CD4-positive, alpha-beta T cell treated with Interferon gamma for 1 hour (primary cell): ENCODE measurements around the gene PDE2A.

Experiments
- DNase-seq: peaks from one replicate; pipeline ENCODE4 v3.0.0-alpha.2; 2020

The PDE2A gene

DNA sequence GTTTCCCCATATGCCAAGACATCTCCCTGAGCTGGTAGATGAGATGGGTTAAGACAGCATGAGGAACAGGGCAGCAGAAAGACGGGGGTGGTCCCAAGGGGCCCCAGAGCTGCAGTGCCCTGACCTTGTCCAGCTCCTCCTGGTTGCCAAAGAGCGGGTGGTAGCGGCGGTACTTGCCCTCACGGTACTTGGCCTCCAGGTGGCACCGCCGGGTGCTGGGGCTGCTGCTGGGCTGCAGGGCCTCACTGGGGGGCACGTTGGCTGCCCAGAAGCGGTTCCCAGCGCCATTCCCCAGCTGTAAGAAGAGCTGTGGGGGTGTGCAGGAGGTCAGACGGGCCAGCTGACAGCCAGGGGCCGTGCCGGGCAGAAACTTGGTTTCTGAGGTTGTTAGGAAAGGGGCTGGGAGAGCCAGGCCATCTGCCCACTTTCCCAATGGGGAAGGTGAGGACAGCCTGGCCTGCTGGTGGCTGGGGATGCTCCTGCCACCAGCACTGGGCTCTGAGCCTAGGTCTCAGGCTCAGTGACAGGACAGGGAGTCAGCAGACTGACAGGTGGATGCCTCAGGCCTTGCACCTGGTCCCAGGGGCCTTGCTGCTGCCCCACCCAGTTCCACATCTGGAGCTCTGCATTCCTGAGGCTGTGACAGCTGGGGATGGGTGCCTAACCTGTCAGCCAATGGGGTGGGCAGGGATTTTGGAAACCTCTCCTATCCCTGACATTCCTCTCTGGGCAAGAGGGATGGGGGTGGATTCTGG, 30.0 kb upstream of the PDE2A start:
- DNase-seq, result no peak

- no peak for DNase-seq
These were observed 29.2 kb upstream of the PDE2A start for GRCh38 chr11:72703267-72704008.

GRCh38 chr11:72702577-72703241, 28.5 kb upstream of the PDE2A start:
- no peak for DNase-seq

GRCh38 chr11:72702096-72702495, 27.9 kb upstream of the PDE2A start:
- no peak for DNase-seq

- no peak for DNase-seq
These were observed 27.2 kb upstream of the PDE2A start for GRCh38 chr11:72701466-72701865.

GRCh38 chr11:72700146-72700545, 25.9 kb upstream of the PDE2A start:
- no peak for DNase-seq

DNA sequence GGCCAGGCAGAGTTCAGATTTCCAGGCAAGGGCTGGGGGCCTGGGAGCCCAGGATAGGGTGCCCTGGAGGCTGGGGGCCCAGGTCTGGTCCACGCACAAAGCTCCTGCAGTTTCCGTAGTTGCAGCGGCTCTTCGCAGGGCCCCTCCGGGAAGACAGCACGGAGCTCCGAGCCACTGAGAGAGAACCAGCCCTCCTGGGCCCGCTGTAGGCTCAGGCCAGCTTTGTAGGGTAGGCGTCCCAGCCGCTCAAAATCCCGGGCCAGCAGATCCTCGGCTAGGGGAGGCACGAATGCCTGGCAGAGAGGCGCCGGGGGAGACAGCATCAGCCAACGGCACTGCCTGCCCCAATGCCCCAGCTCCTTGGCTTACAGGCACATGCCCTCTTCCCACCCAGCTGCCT, 23.6 kb upstream of the PDE2A start:
- DNase-seq, result no peak

DNA sequence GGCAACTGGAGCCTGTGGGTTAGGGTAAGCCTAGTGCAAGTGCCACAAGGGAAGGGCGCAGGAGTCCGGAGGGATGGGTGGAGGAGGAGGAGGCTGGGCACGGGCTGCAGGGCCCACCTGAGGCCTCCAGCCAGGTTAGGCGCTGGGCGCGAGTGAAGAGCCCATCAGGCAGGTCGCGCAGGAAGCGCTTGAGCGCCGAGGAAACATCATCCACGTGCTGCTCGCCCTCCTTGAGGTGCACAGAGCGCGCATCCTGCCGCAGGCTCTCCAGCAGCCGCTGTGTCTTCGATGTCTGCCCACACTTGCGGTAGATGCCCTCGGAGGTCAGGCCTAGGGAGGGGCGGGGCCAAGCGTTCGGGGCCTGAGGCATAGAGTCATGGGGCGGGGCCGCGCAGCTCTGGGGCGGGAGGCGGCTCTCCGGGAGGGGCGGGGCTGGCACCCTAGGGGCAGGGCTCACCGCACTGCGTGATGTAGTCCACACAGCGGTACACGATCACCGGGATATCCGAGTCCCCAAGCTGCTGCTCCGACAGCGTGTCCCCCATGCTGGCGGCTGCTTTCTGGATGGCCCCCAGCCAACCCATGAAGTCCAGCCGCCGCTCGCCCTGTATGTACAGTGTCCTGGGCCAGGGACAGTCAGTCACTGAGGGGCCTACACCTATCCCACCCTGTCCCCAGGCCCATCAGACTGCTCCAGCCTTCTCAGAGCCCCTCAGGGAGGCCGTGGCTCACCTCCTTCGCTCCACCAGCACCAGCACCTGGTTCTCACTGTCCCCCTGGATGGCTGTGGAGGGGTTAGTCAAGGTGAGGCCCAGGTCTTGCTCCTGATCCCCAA, 22.9 kb upstream of the PDE2A start:
- no peak for DNase-seq

GRCh38 chr11:72695354-72695753, 21.1 kb upstream of the PDE2A start:
- no peak for DNase-seq

GRCh38 chr11:72693271-72693968, 19.2 kb upstream of the PDE2A start:
- no peak for DNase-seq

GRCh38 chr11:72692498-72693237, 18.4 kb upstream of the PDE2A start:
- no peak for DNase-seq

- no peak for DNase-seq
These were observed 15.9 kb upstream of the PDE2A start for GRCh38 chr11:72690166-72690565.

DNA sequence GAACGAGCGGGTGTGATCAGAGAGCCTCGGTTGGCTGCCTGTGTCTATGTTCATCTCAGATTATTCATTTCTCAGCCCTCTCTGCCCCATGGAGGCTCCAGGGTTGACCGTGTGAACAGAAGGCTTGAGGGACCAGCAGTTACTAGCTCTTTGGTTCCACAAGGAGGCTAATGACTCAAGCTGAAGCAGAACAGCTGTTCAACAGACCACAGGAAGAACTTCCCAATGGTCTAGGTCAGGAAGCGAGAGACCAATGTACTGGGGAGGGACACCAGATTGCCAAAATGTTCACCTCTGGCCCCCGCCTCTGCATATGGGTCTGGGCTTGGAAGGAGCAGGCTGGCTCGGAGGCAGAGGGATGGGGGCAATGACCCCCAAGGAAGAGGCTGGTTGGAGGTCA, 14.7 kb upstream of the PDE2A start:
- DNase-seq, result no peak

DNA sequence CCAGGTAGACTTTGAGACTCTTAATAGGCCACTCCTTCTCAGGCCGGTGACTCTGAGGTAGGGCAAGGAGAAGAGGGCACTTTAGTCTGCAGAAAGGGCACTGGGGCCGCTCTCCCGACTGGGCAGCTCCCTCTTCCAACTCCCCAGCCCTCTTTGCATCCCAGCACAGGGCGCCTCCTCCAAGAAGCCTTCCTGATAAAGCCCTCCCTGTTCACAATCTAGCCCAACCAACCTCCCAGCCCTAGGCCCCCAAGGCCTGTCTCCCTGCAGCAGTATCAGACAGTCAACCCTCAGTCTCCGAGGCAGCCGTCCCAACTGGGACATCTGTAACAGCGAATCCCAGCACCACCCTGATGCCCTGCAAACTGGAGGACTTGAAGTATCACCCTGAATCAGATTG, 14.3 kb upstream of the PDE2A start:
- no peak for DNase-seq

GRCh38 chr11:72687326-72687725, 13.1 kb upstream of the PDE2A start:
- DNase-seq, result no peak

GRCh38 chr11:72686639-72687220, 12.5 kb upstream of the PDE2A start:
- no peak for DNase-seq

DNA sequence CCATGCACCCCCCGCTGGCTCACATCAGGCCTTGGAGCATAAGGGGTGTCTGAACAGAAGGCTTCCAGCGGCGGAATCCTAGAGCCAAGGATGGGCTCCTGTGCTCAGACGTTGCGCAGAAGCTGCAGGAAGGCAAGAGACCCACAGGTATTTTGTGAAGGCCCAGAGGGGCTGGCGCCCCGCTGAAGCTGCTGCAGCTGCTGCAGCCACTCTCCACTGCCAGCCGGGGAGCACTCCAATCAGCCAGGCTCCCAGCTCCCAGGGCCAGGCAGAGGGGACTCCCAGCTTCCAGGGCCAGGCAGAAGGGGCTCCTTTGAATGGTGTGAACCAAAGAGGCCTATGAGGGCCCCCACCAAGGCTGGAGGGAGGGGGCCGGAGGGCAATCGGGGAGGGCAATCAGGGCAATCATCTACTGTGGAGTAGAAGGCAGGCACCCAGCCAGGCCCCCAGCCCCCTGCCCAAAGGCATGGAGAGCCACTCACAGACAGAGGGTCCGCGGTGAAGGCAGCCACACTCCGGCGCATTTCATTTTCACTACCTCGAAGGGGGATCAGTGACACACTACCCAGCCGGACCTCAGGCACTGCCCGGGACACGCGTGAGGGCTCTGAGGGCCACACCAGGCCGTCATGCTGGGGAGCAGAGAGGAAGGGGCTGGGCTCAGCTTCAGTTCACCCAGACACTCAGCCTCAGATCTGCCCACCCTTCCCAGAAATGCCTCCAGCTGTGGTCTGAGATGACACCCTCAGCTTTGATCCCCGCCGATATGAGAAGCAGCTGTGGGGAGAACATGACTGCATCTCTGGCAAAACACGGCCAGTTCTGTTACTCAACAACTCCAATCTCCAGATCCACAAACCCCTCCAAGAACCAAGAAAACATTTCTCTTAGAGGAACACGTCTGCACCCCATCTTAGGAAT, 11.6 kb upstream of the PDE2A start:
- no peak for DNase-seq

DNA sequence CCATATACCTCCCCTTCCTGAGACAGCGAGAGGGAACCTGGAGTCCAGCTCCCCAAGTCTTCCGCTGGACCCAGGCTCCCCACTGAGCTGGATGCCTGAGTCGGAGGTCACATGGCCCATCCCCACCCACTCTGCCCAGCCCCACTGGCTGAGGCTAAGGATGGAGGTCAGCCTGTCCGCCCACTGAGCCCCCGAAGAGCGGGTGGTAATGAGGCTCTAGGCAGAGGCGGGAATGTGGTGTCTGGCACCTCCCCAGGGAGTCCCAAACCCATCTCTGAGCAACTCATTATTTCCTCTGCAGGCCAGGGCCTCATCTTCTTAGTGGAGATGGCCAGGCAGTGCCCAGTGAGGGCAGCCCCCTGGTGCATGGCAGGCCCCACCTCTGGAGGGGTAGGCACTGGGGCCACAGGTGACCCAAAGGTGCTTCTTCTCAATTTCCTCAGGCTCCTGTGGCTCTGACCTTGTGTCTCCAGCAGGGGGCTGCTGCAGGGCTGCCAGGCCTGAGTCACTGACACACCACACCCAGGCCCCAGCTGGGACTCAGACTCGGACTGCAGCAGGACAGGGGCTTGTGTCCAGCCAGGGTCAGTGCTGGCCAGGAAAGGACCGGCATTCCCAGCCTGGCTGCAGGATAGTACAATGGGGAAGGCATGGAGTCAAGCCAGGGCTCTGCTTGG, 10.2 kb upstream of the PDE2A start:
- DNase-seq, result peak; percentile 31

- DNase-seq, result peak; percentile 50
These were observed 9.6 kb upstream of the PDE2A start for GRCh38 chr11:72683782-72684200.

GRCh38 chr11:72682858-72683243, 8.6 kb upstream of the PDE2A start:
- DNase-seq, result no peak
